SK-N-SH (cell line): Measurements from ENCODE around the gene RNF149.

ENCODE experiments used
- CHD2 ChIP-seq: fragments of 150-350 bp; IDR thresholded peaks from 2 replicates; pipeline ENCODE4 v1.6.1; 2018; ENCODE audit warnings: low read length; ENCODE audit not compliant: partially characterized antibody
- CTCF ChIP-seq: fragments of 200-600 bp; sonication (generic); IDR thresholded peaks from 2 replicates; pipeline ENCODE4 v1.6.1; 2017; ENCODE audit warnings: antibody characterized with exemption, mild to moderate bottlenecking, moderate library complexity
- EP300 ChIP-seq, 2 experiments: IDR thresholded peaks; 2 replicates each; pipeline versions ENCODE4 v1.4.0 to v1.6.1; 2012; ENCODE audit warnings: borderline replicate concordance in 1 of 2, low read depth in 1 of 2, low read length in 1 of 2
- EZH2phosphoT487 ChIP-seq: fragments of 200-600 bp; sonication (generic); IDR thresholded peaks from 2 replicates; pipeline ENCODE4 v1.6.1; 2017; ENCODE audit warnings: low read depth, mixed run types, mild to moderate bottlenecking, antibody characterized with exemption, moderate library complexity, borderline replicate concordance
- FOSL2 ChIP-seq: IDR thresholded peaks from 2 replicates; pipeline ENCODE4 v1.4.0; 2012; ENCODE audit warnings: low read depth, mild to moderate bottlenecking, moderate library complexity, borderline replicate concordance
- GABPA ChIP-seq: IDR thresholded peaks from 2 replicates; pipeline ENCODE4 v1.4.0; 2012; ENCODE audit warnings: low read depth, mild to moderate bottlenecking
- IRF3 ChIP-seq: fragments of 150-350 bp; IDR thresholded peaks from 2 replicates; pipeline ENCODE4 v1.6.1; 2016; ENCODE audit warnings: mild to moderate bottlenecking, low read depth, low read length
- JUND ChIP-seq: IDR thresholded peaks from 2 replicates; pipeline ENCODE4 v1.4.0; 2012
- NFIC ChIP-seq: IDR thresholded peaks from 2 replicates; pipeline ENCODE4 v1.4.0; 2012; ENCODE audit warnings: borderline replicate concordance
- NRF1 ChIP-seq: IDR thresholded peaks from 2 replicates; pipeline ENCODE4 v1.6.1; 2012; ENCODE audit warnings: low read depth, mild to moderate bottlenecking, low read length
- RAD21 ChIP-seq: IDR thresholded peaks from 2 replicates; pipeline ENCODE4 v1.6.1; 2012; ENCODE audit warnings: mild to moderate bottlenecking, low read length
- REST ChIP-seq: IDR thresholded peaks from 2 replicates; pipeline ENCODE4 v1.6.1; 2012; ENCODE audit warnings: mild to moderate bottlenecking, low read depth, low read length, moderate library complexity
- USF2 ChIP-seq: fragments of 150-350 bp; IDR thresholded peaks from 2 replicates; pipeline ENCODE4 v1.6.1; 2017; ENCODE audit warnings: antibody characterized with exemption, low read length, low read depth, borderline replicate concordance

DNA sequence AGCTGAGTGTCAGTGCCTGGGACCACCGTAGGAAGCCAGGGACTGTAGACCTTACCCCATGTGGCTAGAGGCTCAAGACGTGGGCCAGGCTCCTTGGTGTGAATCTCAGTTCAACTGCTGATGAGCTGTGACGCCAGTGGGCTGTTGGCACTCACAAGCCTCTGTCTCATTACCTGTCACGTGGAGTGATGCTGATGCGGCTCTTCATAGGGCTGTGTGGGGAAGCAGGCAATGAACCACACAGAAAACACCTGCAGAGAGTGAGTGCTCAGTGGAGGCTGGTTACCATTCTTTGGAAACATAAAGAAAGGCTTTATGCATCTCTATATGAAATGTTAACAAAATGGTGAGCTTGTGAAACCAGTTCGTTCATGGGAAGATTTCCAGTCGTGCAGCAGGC, 42.7 kb upstream of the RNF149 start:
- TF ChIP-seq CTCF (no peak), USF2 (no peak), NFIC (no peak), RAD21 (no peak), FOSL2 (no peak), JUND (no peak), REST (no peak), IRF3 (no peak), EZH2phosphoT487 (no peak), GABPA (no peak), CHD2 (no peak), NRF1 (no peak), EP300 (IDR thresholded peaks at IDR 0.05; ENCODE audit: borderline replicate concordance in 1 of 2, low read depth in 1 of 2, low read length in 1 of 2) (no peak)
